GM18505 (cell line): ENCODE results near the gene RNF157.
"Not testable (repeated sequence)": the region's sequence is repeated elsewhere in the genome, so short reads cannot be mapped to it uniquely, and the experiment has no call there.

ENCODE experiments used
- ATAC-seq: cut with Tn5 transposase; IDR thresholded peaks from one replicate; pipeline ENCODE4 v1.9.1; 2021; ENCODE audit not compliant: unreplicated experiment
- POLR2A ChIP-seq: IDR thresholded peaks from 4 replicates; pipeline ENCODE4 v1.6.1; 2011; ENCODE audit warnings: borderline replicate concordance; ENCODE audit not compliant: insufficient read depth, insufficient read length; ENCODE audit errors: extremely low read depth

RNF157 gene

DNA sequence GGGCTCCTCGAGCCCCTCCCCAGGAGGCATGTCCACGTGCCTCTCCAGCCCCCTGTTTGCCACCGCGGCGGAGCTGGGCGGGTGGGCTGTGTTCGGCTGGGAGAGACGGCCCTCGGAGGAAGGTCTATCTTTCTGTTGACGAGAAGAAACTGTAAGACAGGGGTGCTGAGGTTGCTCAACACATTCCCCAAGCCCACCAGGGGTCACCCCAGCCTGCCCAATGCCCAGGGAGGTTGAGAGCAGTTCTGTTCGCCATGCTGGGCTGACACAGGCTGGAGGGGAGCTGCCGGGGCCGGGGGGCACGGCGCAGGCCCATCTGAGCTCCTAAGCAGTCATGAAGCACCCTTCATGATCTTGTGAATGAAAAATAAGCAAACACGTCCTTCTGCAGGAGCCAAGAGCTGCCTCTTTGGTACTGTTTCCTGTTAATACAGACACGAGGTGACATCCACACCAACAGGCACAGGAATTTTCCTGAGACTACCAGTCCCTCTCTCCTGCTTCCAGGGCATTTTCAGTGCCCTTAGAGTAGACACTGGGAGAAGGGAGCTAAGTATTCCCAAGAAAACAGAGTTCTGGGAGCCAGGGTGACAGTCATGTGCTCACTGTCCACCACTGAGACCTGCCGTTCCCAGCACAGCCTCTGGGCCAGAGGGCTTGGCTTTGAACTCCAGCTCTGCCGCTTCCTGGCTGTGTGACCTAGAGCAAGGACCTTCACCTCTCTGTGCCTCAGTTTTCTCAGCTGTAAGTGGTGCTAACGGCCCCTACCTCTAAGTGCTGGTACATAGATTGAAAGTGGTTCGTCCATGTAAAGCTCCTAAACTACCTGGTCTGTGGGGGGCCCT, 34.0 kb upstream of the RNF157 start:
- no peak for TF ChIP-seq POLR2A
- no peak for ATAC-seq

DNA sequence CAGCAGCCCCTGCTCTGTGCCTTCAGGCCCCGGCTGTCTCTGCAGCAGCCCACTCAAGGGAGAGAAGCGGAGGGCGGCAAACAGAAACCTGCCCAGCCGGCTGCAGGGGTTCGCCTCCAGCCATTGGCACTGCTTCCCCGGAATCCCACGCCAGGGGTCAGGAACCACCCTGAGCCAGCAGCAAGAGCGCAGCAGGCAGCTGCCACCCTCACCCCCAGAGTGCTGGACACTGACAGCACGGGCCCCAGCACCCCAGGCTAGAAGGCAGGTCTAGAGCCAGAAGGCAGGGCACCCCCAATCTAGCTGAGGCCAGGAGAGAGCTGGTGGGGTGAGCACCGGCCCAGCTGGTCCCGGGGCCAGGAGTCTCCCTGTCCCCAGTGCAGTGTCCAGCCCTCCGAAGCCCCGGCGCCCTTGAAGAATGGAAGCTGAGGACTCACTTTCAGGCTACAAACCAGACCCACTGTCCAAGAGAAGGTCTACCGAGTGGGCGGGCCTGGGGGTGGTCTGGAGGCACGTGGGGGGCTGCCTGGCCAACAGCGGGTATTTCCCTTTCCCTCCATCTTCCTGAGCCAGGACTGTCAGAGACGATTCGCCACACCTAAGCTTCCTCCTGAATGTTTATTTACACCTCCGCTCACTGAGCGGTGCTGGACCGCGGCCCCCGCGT, 33.3 kb upstream of the RNF157 start:
- no peak for ATAC-seq

DNA sequence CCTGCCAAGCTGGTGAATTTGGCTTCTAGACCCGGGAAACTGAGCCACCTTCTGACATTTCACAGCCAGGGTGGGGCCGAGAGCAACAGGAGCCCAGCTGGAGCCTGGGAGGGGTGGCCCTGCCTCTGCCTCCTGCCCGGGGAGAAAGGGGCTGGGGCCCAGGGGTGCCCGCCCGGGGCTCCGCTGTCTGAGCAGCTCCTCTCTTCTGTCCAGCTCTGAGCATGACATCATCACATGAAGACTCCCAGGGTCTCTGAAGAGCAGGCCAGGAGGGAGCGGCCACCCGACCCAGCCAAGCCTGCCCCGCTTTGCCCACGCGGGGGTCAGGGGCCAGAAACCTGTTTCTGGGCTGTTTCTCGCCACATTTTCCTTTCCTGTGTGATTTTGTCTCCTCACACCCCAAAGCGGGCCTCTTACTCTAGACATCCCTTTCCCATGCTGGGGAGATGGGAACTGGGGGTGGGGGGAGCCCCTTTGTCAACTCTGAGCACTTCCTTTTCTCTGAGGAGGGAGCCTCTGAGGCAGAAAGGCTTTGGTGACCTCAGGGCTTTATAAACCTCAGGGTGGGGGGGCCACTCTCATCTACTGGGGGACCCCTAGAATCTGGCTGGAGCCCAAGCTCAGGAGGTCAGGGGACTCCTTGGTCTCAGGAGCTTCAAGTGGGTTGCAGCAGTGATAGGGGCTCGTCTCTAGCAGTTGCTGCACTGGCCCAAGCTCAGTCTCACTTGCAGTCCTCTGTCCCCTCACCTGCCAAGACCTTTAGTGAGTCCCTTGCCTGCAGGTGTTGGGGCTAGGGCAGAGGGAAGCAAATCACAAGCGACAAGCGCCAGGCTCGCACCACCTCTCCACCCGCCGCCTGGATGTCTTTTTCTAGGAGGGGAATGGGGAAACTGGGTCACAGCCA, 32.5 kb upstream of the RNF157 start:
- peak; percentile 8 for ATAC-seq
- TF ChIP-seq POLR2A = no peak

More for the DNA sequence above, 33.3 kb upstream of the RNF157 start:
- TF ChIP-seq POLR2A = no peak

DNA sequence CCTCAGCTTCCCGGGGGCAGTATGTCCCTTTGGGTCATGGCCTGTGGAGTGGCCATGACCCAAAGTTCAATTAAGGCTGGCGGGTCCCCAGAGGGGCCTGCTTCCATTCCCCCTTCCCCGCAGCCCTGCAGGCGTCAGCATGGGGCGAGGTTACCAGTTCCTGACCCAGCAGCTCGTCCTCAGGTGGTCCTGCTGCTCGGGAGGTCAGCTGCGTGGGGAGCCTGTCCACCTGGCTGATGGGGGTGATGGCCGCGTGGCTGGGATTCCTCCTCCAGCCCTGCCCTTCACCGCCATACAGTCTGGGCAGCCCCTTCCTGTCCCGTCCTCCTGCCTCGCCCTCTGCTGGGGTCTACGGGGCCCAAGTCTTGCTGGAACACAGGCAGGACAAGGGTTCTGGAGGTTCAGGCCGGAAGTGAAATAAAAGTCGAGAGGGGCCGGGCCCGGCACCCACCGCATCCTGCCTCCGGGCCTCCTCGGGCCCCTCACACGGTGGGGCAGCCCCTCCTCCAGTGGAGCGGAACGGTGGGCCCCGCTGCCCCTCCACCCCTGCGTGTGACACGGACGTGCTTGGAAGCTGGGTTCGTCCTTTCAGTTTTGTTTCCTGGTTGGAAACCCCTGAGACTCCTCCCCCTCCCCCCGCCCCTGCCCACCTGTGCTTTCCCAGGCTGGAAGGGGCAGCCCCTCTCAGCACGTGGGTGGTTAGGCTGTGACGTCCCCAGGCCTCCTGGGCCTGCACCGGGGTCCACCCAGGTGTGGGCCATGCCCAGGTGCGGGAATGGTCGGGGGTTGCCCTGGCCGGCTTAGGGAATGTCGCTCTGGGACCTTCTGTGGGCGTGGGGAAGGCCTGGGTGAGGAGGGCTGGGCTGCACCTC, 31.6 kb upstream of the RNF157 start:
- peak; percentile 43 for ATAC-seq
- TF ChIP-seq POLR2A = peak; percentile 85

DNA sequence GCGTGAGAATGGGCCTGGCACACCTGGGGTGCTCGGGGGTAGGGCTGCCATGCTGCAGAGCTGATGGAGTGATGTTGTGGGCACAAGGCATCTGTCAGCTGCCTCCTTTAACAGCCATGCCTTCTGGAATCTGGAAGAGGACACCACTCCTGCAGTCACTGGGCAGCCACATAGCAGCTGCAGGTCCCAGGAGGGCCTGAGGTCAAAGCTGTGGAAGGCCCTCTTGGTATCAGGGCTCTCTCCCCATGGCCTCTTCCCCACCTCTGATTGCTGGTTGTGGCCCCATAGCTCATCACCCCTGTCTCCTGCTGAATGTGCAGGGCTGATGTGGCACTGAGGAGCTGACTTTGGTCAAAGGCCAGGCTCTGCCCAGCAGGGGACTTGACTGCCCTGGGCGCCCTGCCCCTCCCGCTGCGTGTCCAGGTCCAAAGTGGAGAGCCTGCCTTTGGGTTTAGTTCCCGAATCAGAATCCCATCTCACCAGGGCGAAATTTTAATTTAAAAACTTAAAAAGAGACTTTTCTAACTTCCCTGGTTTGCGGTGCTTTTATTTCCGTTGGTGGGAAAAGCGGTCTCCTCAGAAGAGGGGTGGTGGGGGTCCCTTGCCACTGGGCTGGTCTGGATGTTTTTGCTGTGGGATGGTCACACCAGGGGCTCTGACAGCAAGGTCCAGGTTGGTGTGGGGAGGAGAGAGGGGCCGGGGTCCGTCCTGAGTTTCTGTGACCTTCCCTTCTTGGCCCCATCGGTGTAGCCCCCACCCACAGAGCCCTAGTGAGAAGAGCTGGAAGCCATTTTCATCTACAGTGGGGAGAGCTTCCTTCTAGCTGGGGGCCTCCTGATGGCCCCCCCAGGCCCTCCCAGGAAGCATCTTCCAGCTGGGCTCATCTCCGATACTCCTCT, 30.7 kb upstream of the RNF157 start:
- TF ChIP-seq POLR2A = peak; percentile 67
- peak; percentile 0 for ATAC-seq

DNA sequence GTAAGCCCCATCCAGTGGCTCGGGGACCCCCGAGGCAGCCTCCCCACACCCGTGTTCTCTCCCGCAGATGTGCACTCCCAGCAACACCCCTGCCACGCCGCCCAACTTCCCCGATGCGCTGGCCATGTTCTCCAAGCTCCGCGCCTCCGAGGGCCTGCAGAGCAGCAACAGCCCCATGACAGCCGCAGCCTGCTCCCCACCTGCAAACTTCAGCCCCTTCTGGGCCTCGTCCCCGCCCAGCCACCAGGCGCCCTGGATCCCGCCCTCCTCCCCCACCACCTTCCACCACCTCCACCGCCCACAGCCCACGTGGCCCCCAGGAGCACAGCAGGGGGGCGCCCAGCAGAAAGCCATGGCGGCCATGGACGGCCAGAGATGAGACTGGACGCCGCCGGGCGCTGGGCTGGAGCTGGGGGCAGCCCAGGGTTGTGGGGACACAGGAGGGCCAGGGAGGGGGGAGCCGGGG, 29.9 kb upstream of the RNF157 start:
- no peak for ATAC-seq
- peak; percentile 16 for TF ChIP-seq POLR2A

DNA sequence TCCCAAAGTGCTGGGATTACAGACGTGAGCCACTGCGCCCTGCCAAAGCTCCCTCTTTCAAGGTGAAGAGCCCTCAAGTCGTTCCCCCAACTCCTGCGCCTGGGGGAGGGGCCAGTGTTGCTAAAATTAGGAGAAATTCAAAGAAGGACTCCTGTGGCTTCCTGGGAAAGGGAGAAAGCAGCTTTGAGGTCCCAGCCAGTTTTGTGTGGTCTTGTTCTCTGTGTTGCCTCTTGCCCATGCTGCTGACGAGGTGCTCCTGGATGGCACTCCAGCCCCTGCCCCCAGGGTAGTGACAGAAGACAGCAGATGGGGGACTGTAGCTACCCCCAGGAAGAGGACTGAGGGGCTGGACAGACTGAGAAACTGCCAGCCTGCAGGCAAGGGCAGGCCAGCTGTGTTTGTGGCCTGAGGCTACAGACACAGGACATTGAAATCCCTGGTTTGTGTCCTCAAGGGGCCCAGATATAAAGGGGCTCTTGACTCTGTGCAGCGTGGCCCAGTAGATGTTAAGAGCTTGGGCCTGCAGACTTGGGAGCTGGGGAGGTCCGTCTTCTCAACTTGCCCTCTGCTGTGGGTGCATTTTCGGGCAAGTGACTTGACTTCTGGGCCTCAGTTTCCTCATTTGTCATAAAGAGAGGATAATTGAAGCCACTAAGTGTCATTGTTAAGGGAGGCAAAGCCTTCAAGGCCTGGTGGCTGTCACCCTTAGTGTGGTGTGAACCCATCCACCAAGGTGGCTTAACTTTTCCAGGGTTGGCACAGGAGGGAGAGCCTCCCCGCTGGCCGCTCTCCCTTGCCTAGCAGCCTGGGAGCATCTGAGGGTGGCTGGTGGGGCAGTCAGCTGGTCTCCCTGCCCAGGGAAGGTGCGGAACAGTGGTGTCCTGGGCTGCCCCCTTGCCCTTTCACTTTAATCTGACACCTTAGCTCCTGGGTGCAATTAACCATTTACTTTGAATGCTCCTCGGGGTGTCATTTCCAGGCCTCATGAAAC, 29.0 kb upstream of the RNF157 start:
- no peak for ATAC-seq
- peak; percentile 0 for TF ChIP-seq POLR2A

DNA sequence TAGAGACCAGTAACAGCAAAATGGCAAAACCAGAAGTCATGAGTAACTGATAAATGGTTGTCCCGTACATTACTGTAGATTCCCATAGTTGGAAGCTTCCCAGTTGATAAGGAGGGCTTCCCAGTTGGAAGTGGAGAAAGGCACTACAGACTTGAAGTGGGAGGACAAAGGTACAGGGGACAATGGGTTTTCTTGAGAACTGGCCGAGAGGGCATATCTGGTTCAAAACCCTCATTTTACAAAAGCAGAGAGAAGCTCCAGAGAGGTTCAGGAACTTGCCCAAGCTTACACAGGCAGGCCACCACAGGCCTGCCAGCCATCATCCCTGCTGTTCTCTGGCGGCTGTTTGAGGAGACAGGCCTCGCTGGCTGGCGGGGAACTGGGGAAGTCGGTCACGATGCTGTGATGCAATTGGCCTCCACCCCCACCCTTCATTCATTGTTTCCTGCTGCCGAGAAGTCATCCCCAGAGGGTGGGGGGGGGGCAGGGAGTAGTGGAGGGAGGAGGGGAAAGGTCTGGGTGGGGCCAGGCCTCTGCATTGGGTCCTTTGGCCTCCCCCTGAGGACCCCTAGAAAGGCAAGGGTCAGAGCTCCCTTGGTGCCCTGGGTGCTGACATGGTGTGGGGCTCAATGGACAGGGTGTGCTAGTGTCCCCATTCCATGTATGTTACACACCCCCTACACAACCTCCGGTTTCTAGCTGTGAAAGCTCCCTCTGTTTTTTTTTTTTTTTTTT, 27.9 kb upstream of the RNF157 start:
- TF ChIP-seq POLR2A = peak; percentile 86

DNA sequence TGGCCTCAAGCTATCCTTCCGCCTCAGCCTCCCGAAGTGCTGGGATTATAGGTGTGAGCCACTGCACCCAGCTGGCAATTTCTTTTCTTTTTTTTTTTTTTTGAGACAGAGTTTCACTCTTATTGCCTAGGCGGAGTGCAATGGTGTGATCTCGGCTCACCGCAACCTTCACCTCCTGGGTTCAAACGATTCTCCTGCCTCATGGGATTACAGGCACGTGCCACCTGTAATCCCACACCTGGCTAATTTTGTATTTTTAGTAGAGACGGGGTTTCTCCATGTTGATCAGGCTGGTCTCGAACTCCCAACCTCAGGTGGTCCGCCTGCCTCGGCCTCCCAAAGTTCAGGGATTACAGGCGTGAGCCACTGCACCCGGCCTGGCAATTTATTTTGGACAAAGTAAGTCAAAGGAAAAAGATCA, 27.3 kb upstream of the RNF157 start:
- ATAC-seq = not testable (repeated sequence)

More for the DNA sequence above, 27.9 kb upstream of the RNF157 start:
- no peak for ATAC-seq

DNA sequence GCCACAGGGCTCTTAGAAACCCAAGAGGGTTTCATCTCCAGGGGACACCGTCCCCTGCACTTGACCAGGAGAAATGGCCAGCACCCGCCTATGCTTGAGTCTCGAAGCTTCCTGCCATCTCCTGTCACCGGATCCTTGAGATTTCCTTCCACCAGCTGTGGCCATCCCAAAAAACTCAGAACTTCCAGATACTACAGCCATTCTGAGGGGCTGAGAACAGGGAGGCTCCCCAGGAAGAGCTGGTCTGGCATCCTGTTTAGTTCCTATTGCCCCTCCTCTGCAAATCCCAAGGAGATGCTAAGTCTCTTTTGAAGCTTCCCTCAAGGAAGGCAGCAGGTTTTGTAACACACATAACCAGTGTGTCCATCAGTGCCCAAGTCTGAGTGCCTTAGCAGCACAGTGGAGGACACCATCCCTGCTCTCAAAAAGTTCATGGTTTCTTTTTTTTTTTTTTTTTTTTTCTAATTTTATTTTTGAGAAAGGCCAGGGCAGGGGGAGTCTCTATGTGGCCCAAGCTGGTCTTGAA, 26.8 kb upstream of the RNF157 start:
- ATAC-seq = no peak
- TF ChIP-seq POLR2A = no peak
